Hematopoietic multipotent progenitor cell treated with erythropoietin and hydrocortisone succinate and interleukin-3 and kit ligand, for 15 days (in vitro differentiated cells): ENCODE data around the gene ROPN1B.
A peak's percentile ranks its signal among the peaks of the same experiment; 100 is the strongest.
"Not testable (repeated sequence)": the region's sequence is repeated elsewhere in the genome, so short reads cannot be mapped to it uniquely, and the experiment has no call there.

Source experiments
- DNase-seq: peaks from one replicate; pipeline ENCODE4 v3.0.0-alpha.2; 2015; ENCODE audit warnings: low spot score

ROPN1B gene

DNA sequence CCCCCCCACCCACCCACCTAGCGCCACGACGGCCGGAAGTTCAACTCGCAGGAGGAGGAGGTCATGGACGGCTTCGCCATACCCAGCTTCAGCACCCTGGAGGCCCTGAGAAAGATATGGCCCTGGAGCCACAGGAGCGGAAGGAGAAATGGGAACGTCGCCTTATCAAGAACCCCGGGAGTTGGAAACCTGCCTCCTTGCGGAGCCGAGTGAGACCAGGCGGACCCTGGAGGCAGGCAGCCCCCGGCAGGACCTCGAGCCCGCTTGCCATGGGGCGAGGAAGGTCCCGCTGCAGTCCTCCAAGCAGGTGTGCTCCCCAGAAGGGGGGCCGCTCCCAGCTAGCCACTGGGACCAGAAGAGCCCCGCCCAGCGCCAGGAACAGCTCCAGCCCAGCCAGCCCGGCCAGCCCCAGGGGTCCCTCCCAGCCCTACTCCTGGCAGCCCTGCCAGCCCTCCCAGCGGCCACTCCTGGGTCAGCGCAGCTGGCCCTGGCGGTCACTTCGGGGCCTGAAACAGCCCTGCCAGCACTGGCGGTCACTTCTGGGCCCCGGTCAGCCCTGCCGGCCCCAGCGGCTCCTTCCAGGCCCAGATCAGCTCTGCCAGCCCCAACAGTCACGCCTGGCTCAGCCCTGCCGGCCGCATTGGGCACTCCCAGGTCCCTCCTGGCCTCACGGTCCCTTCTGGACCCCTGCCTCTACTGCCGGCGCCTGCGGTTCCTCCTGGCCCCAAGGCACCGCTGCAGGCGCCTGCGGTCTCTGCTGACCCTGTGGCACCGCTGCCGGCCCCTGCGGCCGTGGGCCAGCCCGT is 10.3 kb upstream of the ROPN1B start:
- no peak for DNase-seq

- DNase-seq = no peak
Measured at GRCh38 chr3:125959317-125960065, 9.5 kb upstream of the ROPN1B start.

GRCh38 chr3:125960066-125960424 is 8.9 kb upstream of the ROPN1B start:
- DNase-seq = no peak

GRCh38 chr3:125960456-125961288 is 8.3 kb upstream of the ROPN1B start:
- DNase-seq = no peak

DNA sequence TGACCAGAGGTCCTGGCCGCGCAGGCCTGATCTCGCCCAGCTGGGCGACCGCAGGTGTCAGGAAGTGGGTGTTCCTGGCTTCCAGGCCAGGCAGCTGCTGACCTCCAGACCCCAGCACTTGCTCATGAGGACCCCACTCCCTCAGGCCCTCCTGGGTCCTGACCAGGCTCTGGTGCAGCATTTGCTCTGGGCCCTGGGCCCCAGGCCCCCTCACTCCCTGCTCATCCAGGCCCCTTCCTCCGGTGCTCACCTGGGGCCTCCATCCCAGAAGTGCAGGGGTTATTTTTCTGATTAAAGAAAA is 7.7 kb upstream of the ROPN1B start:
- DNase-seq = no peak

DNA sequence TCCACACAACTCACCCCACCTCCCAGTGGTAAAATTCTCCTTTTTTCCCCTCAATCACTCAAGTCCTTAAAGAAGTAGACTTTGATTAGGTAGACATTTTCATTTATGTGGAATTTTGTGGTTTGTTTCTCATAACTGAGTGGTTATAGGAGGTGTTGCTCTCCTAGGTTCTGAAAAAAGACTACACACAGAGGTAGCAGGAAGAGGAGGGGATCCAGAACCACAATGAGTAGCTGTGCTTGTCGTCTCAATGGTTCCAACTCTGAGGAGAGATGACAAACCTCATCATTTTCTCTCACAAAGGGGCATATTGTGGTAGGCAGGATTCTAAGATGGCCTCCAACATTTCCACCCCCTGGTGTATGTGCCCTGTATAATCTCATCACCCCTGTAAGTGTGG is 5.1 kb upstream of the ROPN1B start:
- DNase-seq = not testable (repeated sequence)

- DNase-seq = no peak
Measured at GRCh38 chr3:125965505-125965904, 3.5 kb upstream of the ROPN1B start.

GRCh38 chr3:125967156-125967555 is 1.8 kb upstream of the ROPN1B start:
- no peak for DNase-seq

- not testable (repeated sequence) for DNase-seq
Measured at GRCh38 chr3:125968121-125968520, 857 bp upstream of the ROPN1B start.

DNA sequence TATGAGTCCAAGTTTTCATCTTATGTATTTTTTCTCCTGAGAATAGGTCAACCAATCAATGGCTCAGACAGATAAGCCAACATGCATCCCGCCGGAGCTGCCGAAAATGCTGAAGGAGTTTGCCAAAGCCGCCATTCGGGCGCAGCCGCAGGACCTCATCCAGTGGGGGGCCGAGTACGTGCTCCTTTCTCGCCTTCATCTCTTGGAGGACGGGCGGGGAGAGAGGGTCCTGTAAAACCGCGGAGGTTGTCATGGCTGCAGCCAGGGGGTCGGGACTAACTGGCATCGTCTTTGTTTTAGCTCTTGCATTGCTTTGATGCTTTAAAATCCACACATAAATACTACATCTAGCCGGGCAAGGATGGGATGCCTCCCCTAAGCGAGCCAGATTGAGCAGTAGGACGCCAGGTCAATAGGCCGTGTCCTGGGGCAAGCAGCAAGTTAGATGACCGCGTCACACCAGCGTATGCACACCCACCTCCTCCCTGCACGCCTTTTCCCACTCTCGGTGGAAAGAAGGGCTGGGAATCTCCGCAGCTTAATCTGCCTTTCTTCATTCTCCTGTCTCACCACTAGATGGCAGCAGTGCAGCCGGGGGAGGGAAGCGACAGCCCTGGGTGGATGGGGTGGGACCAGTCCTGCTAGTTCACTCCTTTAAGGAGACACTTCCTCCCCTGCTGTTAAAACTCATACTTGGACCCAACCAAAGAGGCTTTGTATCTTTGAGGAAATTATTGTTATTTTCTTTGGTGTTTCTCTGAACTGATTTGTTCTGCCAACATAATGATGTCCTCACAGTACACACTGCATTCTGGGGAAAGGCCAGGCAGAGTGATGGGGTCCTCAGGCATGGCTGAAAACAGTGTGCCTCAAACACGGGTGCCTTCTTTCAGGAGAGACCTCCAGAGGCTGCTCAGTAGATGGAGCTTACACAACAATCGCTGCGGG is 3.3 kb downstream of the ROPN1B start:
- peak; percentile 14 for DNase-seq

GRCh38 chr3:125975245-125976002 is 6.4 kb downstream of the ROPN1B start:
- DNase-seq = not testable (repeated sequence)

- DNase-seq = not testable (repeated sequence)
Measured at GRCh38 chr3:125976003-125976390, 7.0 kb downstream of the ROPN1B start.

GRCh38 chr3:125977104-125977503 is 8.1 kb downstream of the ROPN1B start:
- not testable (repeated sequence) for DNase-seq

GRCh38 chr3:125984951-125985350 is 16.0 kb downstream of the ROPN1B start:
- DNase-seq = not testable (repeated sequence)

GRCh38 chr3:125990253-125990970 is 21.4 kb downstream of the ROPN1B start:
- DNase-seq = peak; percentile 46

DNA sequence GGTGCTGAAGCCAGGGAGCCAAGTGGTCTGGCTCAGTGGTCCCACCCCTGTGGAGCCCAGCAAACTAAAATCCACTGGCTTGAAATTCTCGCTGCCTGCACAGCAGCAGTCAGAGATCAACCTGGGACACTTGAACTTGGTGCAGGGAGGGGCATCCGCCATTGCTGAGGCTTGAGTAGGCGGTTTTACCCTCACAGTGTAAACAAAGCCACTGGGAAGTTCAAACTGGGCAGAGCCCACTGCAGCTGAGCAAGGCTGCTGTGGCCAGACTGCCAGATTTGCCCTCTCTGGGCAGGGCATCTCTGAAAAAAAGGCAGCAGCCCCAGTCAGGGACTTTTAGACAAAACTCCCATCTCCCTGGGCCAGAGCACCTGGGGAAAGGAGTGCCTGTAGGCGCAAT is 27.8 kb downstream of the ROPN1B start:
- not testable (repeated sequence) for DNase-seq

DNA sequence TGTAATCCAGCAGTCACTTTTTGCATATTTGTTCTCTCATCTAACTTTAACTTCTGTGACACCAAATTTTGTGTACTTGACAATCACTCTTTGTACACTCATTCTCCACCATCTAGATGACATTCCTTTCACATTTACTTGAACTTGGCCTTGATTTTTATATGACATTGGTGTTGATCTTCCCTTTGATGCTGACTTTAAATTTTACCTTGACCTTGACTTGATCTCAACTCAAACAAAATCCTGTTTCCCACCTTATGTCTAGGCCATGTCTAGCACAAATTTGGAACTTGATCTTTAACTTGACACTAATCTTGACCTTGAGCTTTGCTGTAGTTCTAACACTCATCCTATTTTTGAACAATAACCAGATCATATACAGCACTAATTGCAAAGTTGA is 33.2 kb downstream of the ROPN1B start:
- DNase-seq = no peak

- DNase-seq = no peak
Measured at GRCh38 chr3:126003447-126004190, 34.6 kb downstream of the ROPN1B start.

GRCh38 chr3:126004217-126004616 is 35.2 kb downstream of the ROPN1B start:
- DNase-seq = no peak
